Measurements from ENCODE around the gene BNC2.
A peak's percentile ranks its signal among the peaks of the same experiment; 100 is the strongest.

Gene BNC2

GRCh38 chr9:16668734-16669295, 201.7 kb downstream of the BNC2 start:
- no peak for DNase-seq

GRCh38 chr9:16664211-16664610, 206.3 kb downstream of the BNC2 start:
- DNase-seq: no peak

GRCh38 chr9:16661816-16662215, 208.7 kb downstream of the BNC2 start:
- no peak for DNase-seq

GRCh38 chr9:16659096-16659495, 211.4 kb downstream of the BNC2 start:
- DNase-seq: no peak

GRCh38 chr9:16656432-16657169, 213.9 kb downstream of the BNC2 start:
- DNase-seq: no peak

GRCh38 chr9:16654596-16655126, 215.8 kb downstream of the BNC2 start:
- no peak for DNase-seq

GRCh38 chr9:16653491-16654399, 216.7 kb downstream of the BNC2 start:
- peak; percentile 88 for DNase-seq

- DNase-seq: peak; percentile 27
Measured at GRCh38 chr9:16652582-16652981, 217.9 kb downstream of the BNC2 start.

GRCh38 chr9:16651446-16651964, 219.0 kb downstream of the BNC2 start:
- no peak for DNase-seq

- DNase-seq: no peak
Measured at GRCh38 chr9:16645970-16646369, 224.5 kb downstream of the BNC2 start.

- no peak for DNase-seq
Measured at GRCh38 chr9:16642421-16643109, 227.9 kb downstream of the BNC2 start.

- DNase-seq: no peak
Measured at GRCh38 chr9:16640649-16641048, 229.8 kb downstream of the BNC2 start.

GRCh38 chr9:16639644-16640043, 230.8 kb downstream of the BNC2 start:
- DNase-seq: no peak

GRCh38 chr9:16637911-16638310, 232.6 kb downstream of the BNC2 start:
- no peak for DNase-seq

- no peak for DNase-seq
Measured at GRCh38 chr9:16637218-16637617, 233.3 kb downstream of the BNC2 start.

GRCh38 chr9:16633794-16634193, 236.7 kb downstream of the BNC2 start:
- DNase-seq: no peak

GRCh38 chr9:16628413-16628812, 242.1 kb downstream of the BNC2 start:
- DNase-seq: no peak

- DNase-seq: no peak
Measured at GRCh38 chr9:16627967-16628366, 242.5 kb downstream of the BNC2 start.

GRCh38 chr9:16627521-16627920, 242.9 kb downstream of the BNC2 start:
- DNase-seq: no peak

GRCh38 chr9:16626577-16627130, 243.8 kb downstream of the BNC2 start:
- DNase-seq: peak; percentile 40

GRCh38 chr9:16625811-16626210, 244.7 kb downstream of the BNC2 start:
- no peak for DNase-seq

- no peak for DNase-seq
Measured at GRCh38 chr9:16625161-16625631, 245.3 kb downstream of the BNC2 start.

Data from NCI-H1092 treated with DMSO at 0.1 percent for 48 hours (cell line).